NT2/D1 (cell line): ENCODE results near the gene SHISA5.

Source experiments
- SUZ12 ChIP-seq: IDR thresholded peaks from 2 replicates; pipeline ENCODE4 v1.6.1; 2011; ENCODE audit not compliant: insufficient read length, insufficient read depth; ENCODE audit errors: extremely low read depth
- YY1 ChIP-seq: IDR thresholded peaks from 2 replicates; pipeline ENCODE4 v1.6.1; 2011; ENCODE audit not compliant: insufficient read length, insufficient read depth
- ZNF274 ChIP-seq: IDR thresholded peaks from 2 replicates; pipeline ENCODE4 v1.6.1; 2011; ENCODE audit warnings: mild to moderate bottlenecking, low read depth, low read length

DNA sequence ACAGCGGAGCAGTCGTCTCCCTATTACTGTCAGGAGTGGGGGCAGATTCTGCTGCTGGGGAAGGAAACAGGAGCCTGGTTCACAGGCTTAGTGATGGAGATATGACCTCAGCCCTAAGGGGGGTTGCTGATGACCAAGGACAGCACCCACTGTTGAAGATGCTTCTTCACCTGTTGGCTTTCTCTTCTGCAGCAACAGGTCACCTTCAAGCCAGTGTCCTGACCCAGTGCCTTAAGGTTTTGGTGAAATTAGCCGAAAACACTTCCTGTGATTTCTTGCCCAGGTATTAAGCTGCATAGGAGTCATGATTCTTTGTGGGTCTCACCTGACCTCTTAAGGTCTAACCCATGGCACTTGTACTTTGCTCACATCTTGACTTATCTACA, 43.5 kb downstream of the SHISA5 start:
- TF ChIP-seq ZNF274 = no peak
- TF ChIP-seq YY1 = no peak
- no peak for TF ChIP-seq SUZ12
